Renal cortex interstitium (tissue), 11 donors: ENCODE measurements around the gene GNAO1. TPM values are rescaled to one million over a fixed set of nuclear protein-coding genes. Genes with fewer than 3 reads are reported as not detected.

ENCODE experiments used
- DNase-seq, 11 donors: peaks; one replicate each; pipeline ENCODE4 v3.0.0-alpha.2; 2013; ENCODE audit warnings: low read depth in 9 of 11, low spot score in 4 of 11; ENCODE audit errors: extremely low read depth in 1 of 11
- polyA plus RNA-seq, 3 donors: library from polyadenylated mRNA; unstranded; fragments of 120-200 nt; gene quantifications; one replicate each; pipeline ENCODE4 v1.2.1, GENCODE V29; 2013; ENCODE audit not compliant: insufficient read length in 3 of 3

Gene GNAO1
- polyA plus RNA-seq, 3 donors: 4.8 to 6.9 (median 6.9) TPM

- no peak for DNase-seq
These were observed 82.3 kb downstream of the GNAO1 start for GRCh38 chr16:56273615-56274014.

DNA sequence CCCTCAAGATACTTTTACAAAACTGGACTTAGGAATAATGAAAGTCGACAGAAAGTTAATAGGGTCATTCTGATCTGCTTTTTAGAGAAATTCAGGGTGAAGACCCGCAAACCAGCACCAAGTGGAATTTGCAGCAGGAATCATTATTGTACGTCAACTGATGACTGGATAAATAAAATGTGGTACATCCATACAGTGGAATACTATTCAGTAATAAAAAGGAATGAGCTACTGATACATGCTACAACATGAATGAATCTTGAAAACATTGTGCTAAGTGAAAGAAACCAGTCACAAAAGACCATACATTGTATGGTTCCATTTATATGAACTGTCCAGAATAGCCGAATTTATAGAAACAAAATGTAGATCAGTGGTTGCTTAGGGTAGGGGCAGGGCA lies 83.1 kb downstream of the GNAO1 start:
- DNase-seq: no peak

- DNase-seq: no peak
These were observed 83.8 kb downstream of the GNAO1 start for GRCh38 chr16:56275076-56275475.

- no peak for DNase-seq
These were observed 84.5 kb downstream of the GNAO1 start for GRCh38 chr16:56275801-56276200.

DNA sequence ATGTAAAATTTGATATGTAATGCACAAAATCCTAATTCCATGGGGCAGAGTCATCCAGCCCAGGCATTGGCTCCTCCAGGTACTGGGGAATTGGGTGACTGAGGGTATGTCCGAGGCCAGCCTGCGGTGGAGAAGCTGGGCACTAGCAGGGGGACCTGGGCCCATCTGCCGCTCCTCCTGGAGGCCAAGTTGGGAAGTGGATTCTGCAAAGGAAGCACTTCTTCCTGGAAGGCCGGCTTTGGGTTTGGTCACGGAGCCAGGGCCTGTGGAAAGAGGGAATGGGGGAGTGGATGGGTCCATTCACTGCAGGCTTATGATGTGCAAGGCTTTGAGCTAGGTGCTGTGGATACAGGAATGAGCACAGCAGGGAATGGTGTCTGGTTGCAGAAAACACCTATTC lies 85.8 kb downstream of the GNAO1 start:
- no peak for DNase-seq

DNA sequence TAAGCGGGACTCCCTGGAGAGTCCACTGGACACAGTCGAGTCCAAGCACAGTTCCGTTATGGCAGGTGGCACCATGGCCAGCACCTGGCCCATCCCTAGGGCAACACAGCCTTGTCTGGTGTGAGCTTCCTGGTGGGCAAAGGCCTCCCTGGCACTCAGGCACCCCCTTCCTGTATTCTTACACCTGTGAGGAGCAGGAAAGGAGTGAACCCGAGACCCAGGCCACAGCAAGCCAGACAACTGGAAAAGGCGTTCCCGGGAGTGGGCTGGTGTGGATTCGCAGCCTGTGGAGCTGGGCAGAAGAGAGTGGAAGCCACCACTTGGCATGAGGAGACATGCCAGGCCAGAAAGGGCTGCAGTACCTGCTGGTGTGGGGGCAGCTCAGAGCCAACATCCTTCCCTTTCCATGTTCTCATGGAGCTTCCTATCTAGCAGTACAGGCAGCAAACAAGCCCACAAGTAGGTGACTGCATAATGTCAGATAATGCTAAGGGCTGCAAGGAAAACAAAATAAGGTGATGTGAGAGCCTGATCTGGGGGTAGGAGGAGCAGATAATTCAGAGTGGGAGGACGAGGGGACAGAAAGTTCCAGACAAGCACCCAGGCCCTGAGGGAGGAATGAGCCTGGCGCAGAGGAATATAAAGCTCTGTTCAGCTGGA lies 87.0 kb downstream of the GNAO1 start:
- DNase-seq: no peak

- DNase-seq: no peak
These were observed 87.8 kb downstream of the GNAO1 start for GRCh38 chr16:56279132-56279531.

DNA sequence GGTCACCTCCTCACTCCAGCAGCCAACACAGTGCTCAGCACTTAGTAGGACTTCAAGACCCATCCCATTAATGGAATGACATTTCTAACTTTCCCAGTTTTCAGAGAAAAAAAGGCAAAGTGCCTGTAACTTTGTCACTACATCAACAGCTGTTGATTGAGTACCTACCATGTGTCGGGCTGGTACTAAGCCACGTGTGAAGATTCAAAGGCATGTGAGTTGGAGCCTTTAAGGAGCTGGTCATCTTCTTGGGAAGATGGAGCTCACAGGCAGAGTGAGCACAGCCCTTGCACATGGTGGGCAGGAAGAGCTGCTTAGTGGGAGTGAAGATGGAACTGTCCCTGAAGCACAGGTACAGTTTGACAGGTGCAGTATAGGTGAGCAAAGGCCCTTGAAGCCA lies 88.6 kb downstream of the GNAO1 start:
- no peak for DNase-seq

DNA sequence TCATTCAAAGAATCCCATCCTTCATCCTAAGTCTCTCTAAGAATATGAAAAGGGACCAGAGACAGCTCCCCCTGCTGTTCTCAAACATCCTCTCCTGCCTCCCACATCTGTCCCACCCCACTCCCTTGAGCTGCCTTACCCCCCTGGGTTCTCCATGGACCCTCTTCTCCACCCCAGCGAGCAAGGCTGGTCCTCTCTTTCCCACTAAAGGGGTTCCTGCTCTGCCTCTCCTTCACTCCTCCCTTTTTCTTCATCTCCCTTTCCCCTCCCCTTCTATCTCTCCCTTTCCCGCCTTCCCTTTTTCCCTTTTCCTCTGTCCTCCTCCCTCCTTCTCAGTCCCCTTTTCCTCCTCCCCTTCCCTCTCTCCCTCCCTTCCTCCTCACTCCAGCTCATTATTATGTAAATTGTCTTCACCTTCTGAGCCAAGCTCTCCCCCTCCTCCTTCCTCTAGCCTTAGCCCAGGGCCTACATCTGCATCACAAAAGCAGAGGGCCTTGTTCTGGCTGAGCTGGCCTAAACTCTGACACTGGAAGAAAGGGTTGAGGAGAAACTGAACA lies 90.0 kb downstream of the GNAO1 start:
- DNase-seq: no peak

DNA sequence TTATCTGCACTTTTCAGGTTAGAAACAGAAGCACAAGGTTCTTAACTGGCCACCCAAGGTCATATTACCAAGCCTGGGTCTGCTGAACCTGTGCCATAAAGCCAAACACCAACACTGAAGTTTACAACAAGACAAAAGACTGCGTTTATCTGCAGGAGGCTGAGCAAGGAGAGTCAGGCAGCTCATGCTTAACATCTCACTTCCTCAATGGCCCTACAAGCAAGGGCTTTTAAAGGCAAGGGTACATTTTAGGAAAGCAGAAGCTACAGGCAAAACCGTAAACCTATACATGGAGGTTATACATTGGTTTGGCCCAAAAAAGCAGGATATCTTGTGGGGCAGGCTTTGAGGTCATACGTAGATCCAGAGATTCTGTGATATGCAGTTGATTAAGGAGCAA lies 91.2 kb downstream of the GNAO1 start:
- DNase-seq: no peak

DNA sequence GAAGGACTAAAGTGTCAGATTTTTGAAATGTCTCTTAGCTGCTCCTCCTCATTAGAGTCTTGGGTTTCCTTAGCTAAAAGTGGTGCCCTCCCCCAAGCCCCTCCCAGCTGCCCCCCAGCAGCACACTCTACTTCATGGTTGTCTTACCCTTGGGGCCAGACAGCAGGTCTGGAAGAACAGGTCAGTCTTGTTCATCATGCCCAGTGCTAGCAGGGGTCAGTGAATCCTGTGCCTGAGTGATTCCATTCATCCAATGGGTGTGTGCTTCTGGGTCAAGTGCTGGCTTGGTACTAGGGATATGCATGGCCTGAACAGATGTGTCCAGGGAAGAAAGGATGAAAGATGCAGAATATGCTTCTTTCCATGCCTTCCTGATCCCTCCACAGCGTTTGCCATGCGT lies 93.2 kb downstream of the GNAO1 start:
- DNase-seq: no peak

GRCh38 chr16:56286809-56287208 lies 95.5 kb downstream of the GNAO1 start:
- DNase-seq: no peak

GRCh38 chr16:56288019-56288418 lies 96.7 kb downstream of the GNAO1 start:
- DNase-seq: no peak

GRCh38 chr16:56289416-56289815 lies 98.1 kb downstream of the GNAO1 start:
- DNase-seq: no peak

DNA sequence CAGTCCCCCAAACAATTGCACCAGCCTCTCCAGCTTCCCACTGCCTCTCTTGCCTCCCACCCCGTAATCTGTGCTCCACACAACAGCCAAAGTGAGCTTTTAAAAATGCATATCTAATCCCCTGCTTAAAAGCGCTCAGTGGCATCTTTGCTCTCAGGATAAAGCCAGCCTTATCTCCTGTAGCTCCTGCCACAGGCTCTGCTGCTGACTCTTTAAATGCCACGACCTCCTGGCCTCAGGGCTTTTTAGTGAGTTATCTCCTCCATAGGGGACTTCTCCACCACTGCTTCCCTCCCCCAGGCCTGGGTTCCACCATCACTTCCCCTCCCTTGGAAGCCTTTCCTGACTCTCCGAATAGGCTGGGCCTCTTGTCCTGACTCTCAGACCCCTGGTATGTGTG lies 98.6 kb downstream of the GNAO1 start:
- DNase-seq: no peak

GRCh38 chr16:56294014-56294413 lies 102.7 kb downstream of the GNAO1 start:
- no peak for DNase-seq

DNA sequence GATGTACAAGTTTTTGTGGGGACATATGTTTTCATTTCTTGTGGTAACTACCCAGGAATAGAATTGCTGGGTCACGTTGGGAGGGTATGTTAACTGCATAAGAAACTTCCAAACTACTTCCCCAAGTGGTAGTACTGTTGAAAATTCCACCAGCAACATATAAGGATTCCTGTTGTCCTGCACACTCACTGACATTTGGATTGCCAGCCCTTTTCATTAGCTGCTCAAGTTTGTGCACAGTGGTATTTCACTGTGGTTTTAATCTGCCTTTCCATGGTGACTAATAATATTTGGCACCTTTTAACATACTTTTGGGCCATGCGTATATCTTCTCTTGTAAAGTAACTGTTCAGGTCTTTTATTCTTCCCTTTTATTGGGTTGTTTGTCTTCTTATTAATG lies 103.3 kb downstream of the GNAO1 start:
- no peak for DNase-seq

DNA sequence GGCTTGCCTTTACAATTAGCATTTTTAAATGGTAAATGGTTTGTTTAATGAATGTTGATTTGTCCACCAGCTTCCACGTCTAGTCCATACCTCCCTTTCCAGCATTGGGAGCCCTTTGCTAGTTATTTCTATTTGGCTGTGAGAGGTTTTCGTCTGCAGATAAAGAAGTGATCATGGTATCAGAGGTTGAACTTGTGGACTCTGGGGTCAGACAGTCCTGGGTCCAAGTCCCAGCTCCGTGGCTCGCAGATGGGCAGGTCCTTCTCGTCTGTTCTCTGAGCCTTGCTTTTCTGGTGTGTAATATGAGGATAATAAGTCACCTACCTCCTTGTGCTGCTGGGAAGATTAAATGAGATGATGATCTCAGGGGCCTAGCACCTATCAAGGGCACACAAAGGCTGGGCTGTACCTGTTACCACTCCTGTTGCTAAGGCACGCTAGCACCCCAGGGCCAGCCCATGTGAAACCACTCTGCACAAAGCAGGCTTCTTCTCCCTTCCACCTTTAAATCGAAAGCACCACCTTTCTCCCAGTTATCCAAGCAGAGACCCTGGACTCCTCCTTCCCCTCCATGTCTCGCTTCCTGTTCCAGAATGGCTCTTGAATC lies 103.9 kb downstream of the GNAO1 start:
- no peak for DNase-seq

- DNase-seq: no peak
These were observed 104.6 kb downstream of the GNAO1 start for GRCh38 chr16:56295739-56296527.

DNA sequence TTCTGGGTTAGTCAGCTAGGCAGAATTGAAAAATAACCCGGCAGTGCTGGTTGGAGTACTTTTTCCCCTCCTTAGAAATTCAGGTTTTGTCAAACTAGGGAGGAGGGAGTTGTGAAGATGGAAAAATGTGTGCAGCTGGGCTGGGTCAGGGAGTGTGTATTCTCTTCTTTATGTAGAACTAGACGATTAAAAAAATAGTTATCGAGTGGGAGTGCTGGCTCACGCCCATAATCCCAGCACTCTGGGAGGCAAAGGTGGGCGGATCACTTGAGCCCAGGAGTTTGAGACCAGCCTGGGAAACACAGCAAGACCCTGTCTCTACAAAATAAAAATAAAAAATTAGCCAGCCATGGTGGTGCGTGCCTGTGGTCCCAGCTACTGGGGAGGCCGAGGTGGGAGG lies 106.4 kb downstream of the GNAO1 start:
- no peak for DNase-seq
